Stomach (tissue), 4 donors: ENCODE data around the gene ARID1B.

Source experiments
- EP300 ChIP-seq: sonication (generic); formaldehyde crosslinking; IDR thresholded peaks from one replicate; pipeline ENCODE4 v1.6.1; 2017; ENCODE audit warnings: antibody characterized with exemption
- TF ChIP-seq, protein P1 (sequence below), 7 experiments: fragments of 450-650 bp in 4 of 7; fragments of 200-600 bp in 3 of 7; sonication (generic) in 3 of 7; IDR thresholded peaks; one replicate each; pipeline ENCODE4 v1.5.1; 2016 to 2019; ENCODE audit warnings: antibody characterized with exemption in 7 of 7, control low read depth in 2 of 7, mild to moderate bottlenecking in 1 of 7

DNA sequence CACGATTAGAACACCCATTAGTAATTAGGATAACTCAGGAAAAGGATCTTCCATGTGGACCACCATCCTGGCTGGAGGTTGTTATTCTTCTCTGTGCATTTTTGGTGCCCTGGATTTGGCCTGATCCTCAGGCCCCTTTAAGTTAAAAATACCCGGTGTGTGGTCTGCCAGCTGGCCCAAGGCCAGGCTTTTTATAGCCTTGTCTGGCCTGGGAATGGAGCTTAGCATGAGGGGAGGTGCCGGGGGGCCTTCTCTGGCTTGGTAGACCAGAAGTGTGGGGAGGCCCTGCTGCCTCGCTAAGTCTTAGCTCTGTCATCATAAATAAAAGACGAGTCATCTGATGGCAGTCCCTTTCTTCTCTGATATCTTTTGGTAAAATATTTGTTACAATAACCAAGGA lies 71.4 kb downstream of the ARID1B start:
- TF ChIP-seq, protein P1, sequence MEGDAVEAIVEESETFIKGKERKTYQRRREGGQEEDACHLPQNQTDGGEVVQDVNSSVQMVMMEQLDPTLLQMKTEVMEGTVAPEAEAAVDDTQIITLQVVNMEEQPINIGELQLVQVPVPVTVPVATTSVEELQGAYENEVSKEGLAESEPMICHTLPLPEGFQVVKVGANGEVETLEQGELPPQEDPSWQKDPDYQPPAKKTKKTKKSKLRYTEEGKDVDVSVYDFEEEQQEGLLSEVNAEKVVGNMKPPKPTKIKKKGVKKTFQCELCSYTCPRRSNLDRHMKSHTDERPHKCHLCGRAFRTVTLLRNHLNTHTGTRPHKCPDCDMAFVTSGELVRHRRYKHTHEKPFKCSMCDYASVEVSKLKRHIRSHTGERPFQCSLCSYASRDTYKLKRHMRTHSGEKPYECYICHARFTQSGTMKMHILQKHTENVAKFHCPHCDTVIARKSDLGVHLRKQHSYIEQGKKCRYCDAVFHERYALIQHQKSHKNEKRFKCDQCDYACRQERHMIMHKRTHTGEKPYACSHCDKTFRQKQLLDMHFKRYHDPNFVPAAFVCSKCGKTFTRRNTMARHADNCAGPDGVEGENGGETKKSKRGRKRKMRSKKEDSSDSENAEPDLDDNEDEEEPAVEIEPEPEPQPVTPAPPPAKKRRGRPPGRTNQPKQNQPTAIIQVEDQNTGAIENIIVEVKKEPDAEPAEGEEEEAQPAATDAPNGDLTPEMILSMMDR (IDR thresholded peaks at IDR 0.05) = no peak
- no peak for TF ChIP-seq EP300
